ENCODE measurements around the gene TTL.

The TTL gene

GRCh38 chr2:112584134-112584890 is 102.4 kb downstream of the TTL start, which contains the start of gene CHCHD5:
Gene CHCHD5, plus strand, starts transcription at chr2:112584609. Its CDS starts 39 bp downstream, at chr2:112584648.
- peak within 1 kb of the TSS; percentile 85 for H3K4me3 ChIP-seq (ENCODE audit: low read depth, low read length)
- no peaks in the 10 kb centered on the region for H3K9me3 ChIP-seq (ENCODE audit: control insufficient read depth, insufficient read depth, low read depth, low read length)
- peaks cover 28% of the 10 kb centered on the region for H3K36me3 ChIP-seq (ENCODE audit: control insufficient read depth, insufficient read depth, low read length)
- H3K27me3 ChIP-seq (ENCODE audit: control insufficient read depth, insufficient read depth, low read length) = no peaks in the 10 kb centered on the region
- peak within 1 kb of the TSS; percentile 88 for H3K9ac ChIP-seq (ENCODE audit: low read length)
- H3K27ac ChIP-seq (ENCODE audit: low read depth, low read length) = peak within 1 kb of the TSS; percentile 50; the same call in 1 of the 2 replicates
- peaks cover 14% of the 10 kb centered on the region for H3K4me1 ChIP-seq (ENCODE audit: control insufficient read depth, insufficient read depth, low read length)

- H3K4me3 ChIP-seq (ENCODE audit: low read depth, low read length) = peak overlapping the region; percentile 85
- H3K9ac ChIP-seq (ENCODE audit: low read length) = peak overlapping the region; percentile 83
- no peaks in the 10 kb centered on the region for H3K27me3 ChIP-seq (ENCODE audit: control insufficient read depth, insufficient read depth, low read length)
- no peaks in the 10 kb centered on the region for H3K9me3 ChIP-seq (ENCODE audit: control insufficient read depth, insufficient read depth, low read depth, low read length)
- peaks cover 14% of the 10 kb centered on the region for H3K4me1 ChIP-seq (ENCODE audit: control insufficient read depth, insufficient read depth, low read length)
- peaks cover 31% of the 10 kb centered on the region for H3K36me3 ChIP-seq (ENCODE audit: control insufficient read depth, insufficient read depth, low read length)
- peak overlapping the region; percentile 50; the same call in 1 of the 2 replicates for H3K27ac ChIP-seq (ENCODE audit: low read depth, low read length)
Measured at GRCh38 chr2:112584891-112585250, 102.9 kb downstream of the TTL start.

DNA sequence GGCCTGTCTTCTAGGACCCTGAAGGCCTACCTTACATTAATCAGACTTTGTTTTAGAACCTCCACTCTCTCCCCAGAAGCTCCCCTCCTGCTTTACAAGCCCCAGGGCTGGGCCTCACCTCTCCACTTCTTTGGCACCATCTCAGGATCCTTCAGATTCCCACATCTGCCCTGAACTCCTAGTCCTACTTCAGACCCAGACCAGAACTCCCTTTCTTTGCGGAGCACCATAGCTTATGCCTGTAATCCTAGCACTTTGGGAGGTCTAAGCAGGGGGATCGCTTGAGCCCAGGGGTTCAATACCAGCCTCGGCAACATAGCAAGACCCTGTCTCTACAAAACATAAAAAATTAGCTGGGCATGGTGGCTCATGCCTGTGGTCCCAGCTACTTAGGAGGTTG is 103.4 kb downstream of the TTL start:
- Histone ChIP-seq H3K27ac (ENCODE audit: low read depth, low read length) (0 out of 2 replicates have a peak overlapping the region, but pooled peaks have one; percentile 50), H3K4me1 (ENCODE audit: control insufficient read depth, insufficient read depth, low read length) (peaks cover 14% of the 10 kb centered on the region), H3K27me3 (ENCODE audit: control insufficient read depth, insufficient read depth, low read length) (no peaks in the 10 kb centered on the region), H3K9ac (ENCODE audit: low read length) (peak overlapping the region; percentile 83), H3K9me3 (ENCODE audit: control insufficient read depth, insufficient read depth, low read depth, low read length) (no peaks in the 10 kb centered on the region), H3K36me3 (ENCODE audit: control insufficient read depth, insufficient read depth, low read length) (peaks cover 32% of the 10 kb centered on the region), H3K4me3 (ENCODE audit: low read depth, low read length) (peak overlapping the region; percentile 85)

- Histone ChIP-seq H3K9me3 (ENCODE audit: control insufficient read depth, insufficient read depth, low read depth, low read length) (no peaks in the 10 kb centered on the region), H3K27me3 (ENCODE audit: control insufficient read depth, insufficient read depth, low read length) (no peaks in the 10 kb centered on the region), H3K4me3 (ENCODE audit: low read depth, low read length) (no peak overlapping the region), H3K27ac (ENCODE audit: low read depth, low read length) (no peak overlapping the region), H3K9ac (ENCODE audit: low read length) (no peak overlapping the region), H3K36me3 (ENCODE audit: control insufficient read depth, insufficient read depth, low read length) (peaks cover 37% of the 10 kb centered on the region), H3K4me1 (ENCODE audit: control insufficient read depth, insufficient read depth, low read length) (peaks cover 14% of the 10 kb centered on the region)
Measured at GRCh38 chr2:112585873-112586464, 104.0 kb downstream of the TTL start.

DNA sequence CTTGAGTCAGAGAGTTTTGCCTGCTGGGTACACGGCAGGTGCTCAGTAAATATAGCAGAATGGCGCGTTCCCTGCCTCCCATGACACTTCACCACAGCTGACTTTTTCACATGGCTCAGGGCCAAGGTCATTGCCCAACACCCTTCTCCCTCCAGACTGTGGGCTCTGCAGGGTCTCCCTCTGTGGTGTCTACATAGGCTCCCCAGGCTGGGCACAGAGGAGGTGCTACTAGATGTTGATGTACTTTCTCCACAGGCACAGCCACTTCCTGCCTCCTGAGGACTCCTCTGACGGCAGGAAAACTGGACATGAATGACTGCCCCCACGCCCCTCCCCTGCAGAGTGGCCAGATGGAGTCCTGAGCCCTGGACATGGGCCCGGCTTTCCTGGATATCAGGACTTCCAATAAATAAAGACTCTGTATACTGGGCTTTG is 106.7 kb downstream of the TTL start:
- Histone ChIP-seq H3K36me3 (ENCODE audit: control insufficient read depth, insufficient read depth, low read length) (peaks cover 37% of the 10 kb centered on the region), H3K4me1 (ENCODE audit: control insufficient read depth, insufficient read depth, low read length) (peaks cover 9% of the 10 kb centered on the region), H3K4me3 (ENCODE audit: low read depth, low read length) (no peak overlapping the region), H3K9ac (ENCODE audit: low read length) (no peak overlapping the region), H3K27me3 (ENCODE audit: control insufficient read depth, insufficient read depth, low read length) (no peaks in the 10 kb centered on the region), H3K27ac (ENCODE audit: low read depth, low read length) (no peak overlapping the region), H3K9me3 (ENCODE audit: control insufficient read depth, insufficient read depth, low read depth, low read length) (no peaks in the 10 kb centered on the region)
